Measurements from ENCODE around the gene CEMIP2. TPM values are rescaled to one million over a fixed set of nuclear protein-coding genes. Genes with fewer than 3 reads are reported as not detected.

Gene CEMIP2
- total and polyA plus RNA-seq, 4 donors: 18.8 to 123 (median 38.6) TPM

- Histone ChIP-seq H3K27me3 (ENCODE audit: control insufficient read depth in 4 of 4, insufficient read depth in 4 of 4, low read length in 3 of 4) (no peaks in the 10 kb centered on the region), H3K27ac (ENCODE audit: low read depth in 1 of 2, low read length in 2 of 2) (no peak overlapping the region), H3K36me3 (ENCODE audit: control insufficient read depth in 4 of 4, insufficient read depth in 3 of 4, low read depth in 1 of 4, low read length in 3 of 4) (peaks cover 5 to 56% (median 52%) of the 10 kb centered on the region in 4 donors), H3K9me3 (ENCODE audit: control insufficient read depth in 4 of 4, low read length in 3 of 4) (no peaks in the 10 kb centered on the region), H3K9ac (ENCODE audit: low read depth in 1 of 2, low read length in 2 of 2) (no peak overlapping the region), H3K4me3 (ENCODE audit: low read depth in 1 of 3, low read length in 3 of 3) (no peak overlapping the region), H3K4me1 (ENCODE audit: control insufficient read depth in 4 of 4, insufficient read depth in 4 of 4, low read length in 3 of 4) (peaks cover 3 to 18% (median 14%) of the 10 kb centered on the region in 4 donors)
- no peak for DNase-seq (ENCODE audit: low spot score)
- 91% methylated on average over 6 of the region's 6 CpGs for WGBS
- no peak for TF ChIP-seq REST (IDR thresholded peaks at IDR 0.05)
- TF ChIP-seq HNF4G (IDR thresholded peaks at IDR 0.05): no peak
- TF ChIP-seq, protein P1, sequence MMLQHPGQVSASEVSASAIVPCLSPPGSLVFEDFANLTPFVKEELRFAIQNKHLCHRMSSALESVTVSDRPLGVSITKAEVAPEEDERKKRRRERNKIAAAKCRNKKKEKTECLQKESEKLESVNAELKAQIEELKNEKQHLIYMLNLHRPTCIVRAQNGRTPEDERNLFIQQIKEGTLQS (IDR thresholded peaks at IDR 0.05): no peak
- no peak for TF ChIP-seq RAD21 (IDR thresholded peaks at IDR 0.05)
- no peak for TF ChIP-seq FOXA2 (IDR thresholded peaks at IDR 0.05)
- no peak for TF ChIP-seq GABPA (IDR thresholded peaks at IDR 0.05 in 1 of 2, conservative IDR thresholded peaks at IDR 0.05 in 1 of 2)
- no peak for TF ChIP-seq HNF4A (conservative IDR thresholded peaks at IDR 0.05)
Measured at GRCh38 chr9:71729816-71730526, 38.3 kb downstream of the CEMIP2 start.

- TF ChIP-seq NR2F2 (IDR thresholded peaks at IDR 0.05): no peak
- no peak for TF ChIP-seq MAX (IDR thresholded peaks at IDR 0.05)
- no peak for TF ChIP-seq RXRA (IDR thresholded peaks at IDR 0.05)
- TF ChIP-seq CTCF (IDR thresholded peaks at IDR 0.05; ENCODE audit: low read depth, low read length, missing input control): no peak
- TF ChIP-seq HNF4G (IDR thresholded peaks at IDR 0.05): no peak
- TF ChIP-seq FOXA2 (IDR thresholded peaks at IDR 0.05): no peak
- TF ChIP-seq REST (IDR thresholded peaks at IDR 0.05): no peak
- no peak for TF ChIP-seq HNF4A (conservative IDR thresholded peaks at IDR 0.05)
- TF ChIP-seq, protein P1 (IDR thresholded peaks at IDR 0.05): no peak
- no peak for TF ChIP-seq TAF1 (conservative IDR thresholded peaks at IDR 0.05)
- TF ChIP-seq GABPA (IDR thresholded peaks at IDR 0.05 in 1 of 2, conservative IDR thresholded peaks at IDR 0.05 in 1 of 2): no peak
- TF ChIP-seq FOXA1 (IDR thresholded peaks at IDR 0.05): no peak
- TF ChIP-seq, protein P2, sequence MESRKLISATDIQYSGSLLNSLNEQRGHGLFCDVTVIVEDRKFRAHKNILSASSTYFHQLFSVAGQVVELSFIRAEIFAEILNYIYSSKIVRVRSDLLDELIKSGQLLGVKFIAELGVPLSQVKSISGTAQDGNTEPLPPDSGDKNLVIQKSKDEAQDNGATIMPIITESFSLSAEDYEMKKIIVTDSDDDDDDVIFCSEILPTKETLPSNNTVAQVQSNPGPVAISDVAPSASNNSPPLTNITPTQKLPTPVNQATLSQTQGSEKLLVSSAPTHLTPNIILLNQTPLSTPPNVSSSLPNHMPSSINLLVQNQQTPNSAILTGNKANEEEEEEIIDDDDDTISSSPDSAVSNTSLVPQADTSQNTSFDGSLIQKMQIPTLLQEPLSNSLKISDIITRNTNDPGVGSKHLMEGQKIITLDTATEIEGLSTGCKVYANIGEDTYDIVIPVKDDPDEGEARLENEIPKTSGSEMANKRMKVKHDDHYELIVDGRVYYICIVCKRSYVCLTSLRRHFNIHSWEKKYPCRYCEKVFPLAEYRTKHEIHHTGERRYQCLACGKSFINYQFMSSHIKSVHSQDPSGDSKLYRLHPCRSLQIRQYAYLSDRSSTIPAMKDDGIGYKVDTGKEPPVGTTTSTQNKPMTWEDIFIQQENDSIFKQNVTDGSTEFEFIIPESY (IDR thresholded peaks at IDR 0.05): no peak
- no peak for TF ChIP-seq YY1 (IDR thresholded peaks at IDR 0.05)
- no peak for TF ChIP-seq JUND (IDR thresholded peaks at IDR 0.05)
- TF ChIP-seq RAD21 (IDR thresholded peaks at IDR 0.05): no peak
- no peak for TF ChIP-seq EGR1 (IDR thresholded peaks at IDR 0.05; ENCODE audit: low read depth in 2 of 2)
- no peak for TF ChIP-seq SP1 (IDR thresholded peaks at IDR 0.05)
- Histone ChIP-seq H3K27me3 (ENCODE audit: control insufficient read depth in 4 of 4, insufficient read depth in 4 of 4, low read length in 3 of 4) (no peaks in the 10 kb centered on the region), H3K9me3 (ENCODE audit: control insufficient read depth in 4 of 4, low read length in 3 of 4) (no peaks in the 10 kb centered on the region), H3K4me1 (ENCODE audit: control insufficient read depth in 4 of 4, insufficient read depth in 4 of 4, low read length in 3 of 4) (peaks cover 7 to 26% (median 20%) of the 10 kb centered on the region in 4 donors), H3K27ac (ENCODE audit: low read depth in 1 of 2, low read length in 2 of 2) (peak overlapping the region; percentile 65 to 71), H3K4me3 (ENCODE audit: low read depth in 1 of 3, low read length in 3 of 3) (no peak overlapping the region), H3K36me3 (ENCODE audit: control insufficient read depth in 4 of 4, insufficient read depth in 3 of 4, low read depth in 1 of 4, low read length in 3 of 4) (peaks cover 8 to 67% (median 53%) of the 10 kb centered on the region in 4 donors), H3K9ac (ENCODE audit: low read depth in 1 of 2, low read length in 2 of 2) (no peak overlapping the region)
- no peak for DNase-seq (ENCODE audit: low spot score)
- 65% methylated on average over 3 of the region's 3 CpGs for WGBS
Measured at GRCh38 chr9:71726723-71727122, 41.6 kb downstream of the CEMIP2 start.

Measured in liver (tissue), 9 donors.